Measurements from ENCODE around the gene NLRC5.

Gene NLRC5, protein sequence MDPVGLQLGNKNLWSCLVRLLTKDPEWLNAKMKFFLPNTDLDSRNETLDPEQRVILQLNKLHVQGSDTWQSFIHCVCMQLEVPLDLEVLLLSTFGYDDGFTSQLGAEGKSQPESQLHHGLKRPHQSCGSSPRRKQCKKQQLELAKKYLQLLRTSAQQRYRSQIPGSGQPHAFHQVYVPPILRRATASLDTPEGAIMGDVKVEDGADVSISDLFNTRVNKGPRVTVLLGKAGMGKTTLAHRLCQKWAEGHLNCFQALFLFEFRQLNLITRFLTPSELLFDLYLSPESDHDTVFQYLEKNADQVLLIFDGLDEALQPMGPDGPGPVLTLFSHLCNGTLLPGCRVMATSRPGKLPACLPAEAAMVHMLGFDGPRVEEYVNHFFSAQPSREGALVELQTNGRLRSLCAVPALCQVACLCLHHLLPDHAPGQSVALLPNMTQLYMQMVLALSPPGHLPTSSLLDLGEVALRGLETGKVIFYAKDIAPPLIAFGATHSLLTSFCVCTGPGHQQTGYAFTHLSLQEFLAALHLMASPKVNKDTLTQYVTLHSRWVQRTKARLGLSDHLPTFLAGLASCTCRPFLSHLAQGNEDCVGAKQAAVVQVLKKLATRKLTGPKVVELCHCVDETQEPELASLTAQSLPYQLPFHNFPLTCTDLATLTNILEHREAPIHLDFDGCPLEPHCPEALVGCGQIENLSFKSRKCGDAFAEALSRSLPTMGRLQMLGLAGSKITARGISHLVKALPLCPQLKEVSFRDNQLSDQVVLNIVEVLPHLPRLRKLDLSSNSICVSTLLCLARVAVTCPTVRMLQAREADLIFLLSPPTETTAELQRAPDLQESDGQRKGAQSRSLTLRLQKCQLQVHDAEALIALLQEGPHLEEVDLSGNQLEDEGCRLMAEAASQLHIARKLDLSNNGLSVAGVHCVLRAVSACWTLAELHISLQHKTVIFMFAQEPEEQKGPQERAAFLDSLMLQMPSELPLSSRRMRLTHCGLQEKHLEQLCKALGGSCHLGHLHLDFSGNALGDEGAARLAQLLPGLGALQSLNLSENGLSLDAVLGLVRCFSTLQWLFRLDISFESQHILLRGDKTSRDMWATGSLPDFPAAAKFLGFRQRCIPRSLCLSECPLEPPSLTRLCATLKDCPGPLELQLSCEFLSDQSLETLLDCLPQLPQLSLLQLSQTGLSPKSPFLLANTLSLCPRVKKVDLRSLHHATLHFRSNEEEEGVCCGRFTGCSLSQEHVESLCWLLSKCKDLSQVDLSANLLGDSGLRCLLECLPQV (N-terminal part only)

GRCh38 chr16:56988948-56989945 is at the start of gene NLRC5:
Gene NLRC5 (plus strand): TSS chr16:56989557. CDS start chr16:57020713, 31,156 bp downstream.
- peak; percentile 76 to 88 for DNase-seq (ENCODE audit: extremely low read depth in 1 of 2, low read depth in 1 of 2)

DNA sequence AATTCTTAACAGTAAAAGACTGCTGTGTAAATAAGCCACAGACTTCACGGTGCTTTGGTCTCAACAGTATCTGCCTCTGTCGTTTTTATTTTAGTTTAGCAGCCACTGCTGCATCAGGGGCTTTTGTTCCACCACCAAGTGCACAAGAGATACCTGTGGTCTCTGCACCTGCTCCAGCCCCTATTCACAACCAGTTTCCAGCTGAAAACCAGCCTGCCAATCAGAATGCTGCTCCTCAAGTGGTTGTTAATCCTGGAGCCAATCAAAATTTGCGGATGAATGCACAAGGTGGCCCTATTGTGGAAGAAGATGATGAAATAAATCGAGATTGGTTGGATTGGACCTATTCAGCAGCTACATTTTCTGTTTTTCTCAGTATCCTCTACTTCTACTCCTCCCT is 49.6 kb upstream of the NLRC5 start:
- DNase-seq (ENCODE audit: extremely low read depth in 1 of 2, low read depth in 1 of 2) = no peak

- DNase-seq (ENCODE audit: extremely low read depth in 1 of 2, low read depth in 1 of 2) = no peak
Observed at GRCh38 chr16:56941092-56941491, 48.3 kb upstream of the NLRC5 start.

DNA sequence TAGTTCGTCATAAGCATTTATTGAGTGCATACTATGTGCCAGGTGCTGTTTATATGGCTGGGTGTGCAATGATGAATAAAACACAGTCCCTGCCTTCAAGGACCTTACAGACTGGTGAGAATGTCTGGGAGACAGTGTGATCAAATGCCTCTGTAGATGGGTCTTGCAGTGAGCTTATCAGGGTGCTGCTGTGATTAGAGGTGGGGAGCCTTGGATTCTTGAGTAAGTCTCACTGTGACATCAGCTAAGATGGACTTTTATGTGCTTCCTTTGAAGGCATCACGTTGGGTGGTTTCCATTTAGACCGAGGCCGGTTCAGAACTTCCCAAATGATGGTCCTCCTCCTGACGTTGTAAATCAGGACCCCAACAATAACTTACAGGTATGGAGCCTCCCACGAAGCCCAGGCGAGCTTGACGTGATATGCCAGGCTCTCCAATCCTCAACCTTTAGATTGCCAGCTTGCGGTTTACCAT is 47.5 kb upstream of the NLRC5 start:
- no peak for DNase-seq (ENCODE audit: extremely low read depth in 1 of 2, low read depth in 1 of 2)

GRCh38 chr16:56943761-56944375 is 45.5 kb upstream of the NLRC5 start:
- no peak for DNase-seq (ENCODE audit: extremely low read depth in 1 of 2, low read depth in 1 of 2)

- DNase-seq (ENCODE audit: extremely low read depth in 1 of 2, low read depth in 1 of 2) = no peak
Observed at GRCh38 chr16:56944954-56945839, 44.2 kb upstream of the NLRC5 start.

DNA sequence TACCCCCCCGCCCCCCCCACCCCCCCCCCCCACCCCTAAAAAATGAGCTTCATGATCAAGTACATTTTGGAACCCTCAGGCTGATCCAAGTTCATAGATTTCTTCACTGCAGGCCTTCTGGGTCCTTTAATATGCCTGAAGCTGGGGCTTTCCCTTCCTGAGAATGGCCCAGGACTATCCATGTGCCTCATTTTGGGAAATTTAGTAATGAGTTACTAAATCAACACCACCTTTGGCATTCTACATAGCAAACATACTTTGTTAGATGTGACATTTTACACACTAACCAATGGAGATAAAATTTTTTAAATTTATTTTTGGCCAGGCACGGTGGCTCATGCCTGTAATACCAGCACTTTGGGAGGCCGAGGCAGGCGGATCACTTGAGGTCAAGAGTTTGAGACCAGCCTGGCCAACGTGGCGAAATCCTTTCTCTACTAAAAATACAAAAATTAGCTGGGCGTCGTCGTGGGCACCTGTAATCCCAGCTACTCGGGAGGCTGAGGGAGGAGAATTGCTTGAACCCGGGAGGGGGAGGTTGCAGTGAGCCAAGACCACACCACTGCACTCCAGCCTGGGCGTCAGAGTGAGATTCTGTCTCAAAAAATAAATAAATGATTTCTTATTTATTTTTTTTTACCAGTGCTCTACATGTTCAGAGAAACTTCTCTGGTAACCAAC is 43.4 kb upstream of the NLRC5 start:
- no peak for DNase-seq (ENCODE audit: extremely low read depth in 1 of 2, low read depth in 1 of 2)

DNA sequence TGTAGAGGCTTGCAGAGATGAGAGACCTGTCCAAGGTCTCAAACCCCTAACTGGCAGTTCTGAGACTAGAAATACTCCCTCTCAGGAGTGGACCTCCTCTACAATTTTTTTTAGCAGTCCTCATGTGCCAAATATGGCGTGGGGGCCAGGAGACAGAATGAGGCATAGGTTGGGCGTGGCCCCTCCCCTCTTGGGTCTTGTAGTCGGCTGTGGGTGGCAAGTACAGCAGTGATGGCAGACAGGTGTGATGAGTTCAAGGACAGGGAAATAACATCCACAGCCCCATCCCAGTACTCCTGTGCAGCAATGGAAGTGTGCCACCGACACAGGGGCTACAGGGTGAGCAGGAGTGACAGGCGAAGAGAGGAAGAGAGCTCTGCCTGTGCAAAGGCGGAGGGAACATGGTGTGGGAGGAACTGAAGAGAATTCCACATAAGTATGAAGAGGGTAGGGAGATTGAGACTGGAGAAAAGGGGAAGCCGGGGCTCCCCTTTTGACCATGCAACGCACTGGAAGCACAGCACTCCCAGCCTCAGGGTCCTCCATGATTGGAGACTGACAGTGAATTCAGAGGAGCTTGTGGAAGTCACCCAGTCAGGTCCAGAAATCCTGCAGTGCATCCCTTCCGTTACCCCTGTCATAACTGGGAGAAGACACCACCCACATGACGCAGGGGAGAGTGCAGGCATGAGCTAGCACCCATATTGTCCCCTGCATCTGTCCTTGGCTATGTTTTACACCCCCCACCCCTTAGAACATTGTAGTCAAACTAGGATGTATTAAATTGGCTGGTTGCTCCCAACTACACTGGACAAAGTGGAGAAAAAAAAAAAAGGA is 42.4 kb upstream of the NLRC5 start:
- DNase-seq (ENCODE audit: extremely low read depth in 1 of 2, low read depth in 1 of 2) = no peak

DNA sequence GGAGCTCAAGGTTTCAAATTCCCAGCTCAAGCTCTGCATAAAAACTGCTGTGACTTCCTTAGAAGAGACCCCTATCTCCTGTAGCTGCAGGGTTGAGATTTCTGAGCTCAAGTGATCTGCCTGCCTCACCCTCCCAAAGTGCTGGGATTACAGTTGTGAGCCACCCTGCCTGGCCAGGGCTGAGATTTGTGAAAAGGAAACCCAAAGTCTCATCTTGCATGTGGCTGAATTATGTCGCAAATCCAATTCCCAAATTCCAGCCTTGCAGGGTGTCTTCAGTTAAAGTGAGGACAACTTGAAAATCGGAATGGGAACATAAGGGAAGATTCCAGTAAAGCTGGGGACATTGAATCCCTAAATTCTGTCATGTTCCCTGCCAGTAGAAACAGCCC is 41.8 kb upstream of the NLRC5 start:
- DNase-seq (ENCODE audit: extremely low read depth in 1 of 2, low read depth in 1 of 2) = no peak

DNA sequence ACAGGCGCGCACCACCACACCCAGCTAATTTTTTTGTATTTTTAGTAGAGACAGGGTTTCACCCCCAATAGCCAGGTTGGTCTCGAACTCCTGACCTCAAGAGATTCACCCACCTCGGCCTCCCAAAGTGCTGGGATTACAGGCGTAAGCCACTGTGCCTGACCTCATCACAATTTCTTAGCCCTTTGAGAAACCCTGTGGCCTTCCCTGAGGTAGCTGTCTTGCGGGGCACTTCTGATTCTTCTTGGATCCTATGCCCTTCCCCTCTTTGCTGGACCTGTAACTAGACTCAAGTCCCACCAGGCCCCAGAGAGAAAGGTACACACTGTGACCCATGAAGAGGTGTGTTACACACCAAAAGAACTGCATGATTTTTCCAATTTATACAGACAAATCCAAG is 41.1 kb upstream of the NLRC5 start:
- DNase-seq (ENCODE audit: extremely low read depth in 1 of 2, low read depth in 1 of 2) = no peak

GRCh38 chr16:56950051-56950450 is 39.3 kb upstream of the NLRC5 start:
- no peak for DNase-seq (ENCODE audit: extremely low read depth in 1 of 2, low read depth in 1 of 2)

DNA sequence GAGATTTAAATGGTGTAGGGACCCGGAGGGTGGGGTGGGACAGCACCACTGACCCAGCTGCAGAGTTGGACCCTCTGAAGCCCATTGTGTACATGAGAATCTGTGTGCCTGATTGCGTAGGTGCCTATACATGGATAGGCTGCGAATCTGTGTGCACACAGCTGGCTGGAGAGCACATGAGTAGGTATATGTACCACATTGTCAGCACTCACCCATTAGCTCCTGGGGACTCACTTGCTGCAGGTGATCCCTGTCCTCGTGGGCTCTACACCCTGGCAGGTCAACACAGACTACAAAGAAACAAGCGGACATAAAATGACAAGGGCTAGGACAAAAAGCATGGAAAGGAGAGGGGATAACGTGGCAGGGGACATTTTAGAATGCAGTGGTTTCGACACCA is 38.9 kb upstream of the NLRC5 start:
- DNase-seq (ENCODE audit: extremely low read depth in 1 of 2, low read depth in 1 of 2) = no peak

DNA sequence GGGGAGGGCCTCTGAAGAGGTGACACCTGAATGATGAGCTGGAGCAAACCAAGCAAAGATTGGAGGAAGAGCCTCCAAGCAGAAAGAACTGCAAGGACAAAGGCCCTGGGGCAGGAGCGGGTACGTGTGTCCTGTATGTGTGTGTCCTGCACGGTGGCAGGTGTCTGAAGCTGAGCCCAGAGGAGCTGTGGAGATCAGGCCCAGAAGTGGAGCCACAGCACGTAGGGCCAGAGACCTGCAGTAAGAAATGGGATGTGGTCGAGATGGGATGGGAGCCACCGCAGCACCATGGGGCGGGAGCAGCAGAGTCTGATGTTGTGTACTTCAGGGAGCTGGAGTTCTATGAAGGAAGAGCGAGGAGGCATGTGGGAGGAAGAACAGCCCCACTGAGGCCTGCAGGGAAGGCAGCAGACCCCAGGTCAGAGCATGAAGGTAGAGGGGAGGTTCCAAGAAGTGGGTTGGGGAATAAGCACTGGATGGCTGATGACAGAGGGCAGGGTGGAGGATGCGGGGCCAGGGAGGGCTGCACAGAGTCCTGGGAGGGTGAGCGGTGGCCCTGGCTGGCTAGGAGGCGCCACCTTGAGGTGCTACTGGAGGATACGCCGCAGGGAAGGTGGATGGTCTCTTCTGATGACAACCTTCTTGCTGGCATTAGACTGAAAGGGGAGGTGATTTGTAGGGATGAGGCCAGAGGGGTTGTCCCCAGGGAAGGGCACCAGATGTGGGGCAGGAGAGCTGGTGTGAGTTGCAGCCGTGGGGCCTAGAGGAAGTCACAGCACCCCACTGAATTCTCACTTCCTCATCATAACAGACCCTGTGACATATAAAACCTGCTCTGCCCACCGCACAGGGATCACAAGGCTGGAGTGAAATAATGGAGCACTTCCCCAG is 38.2 kb upstream of the NLRC5 start:
- peak in 1 of 2 donors; percentile 56 for DNase-seq (ENCODE audit: extremely low read depth in 1 of 2, low read depth in 1 of 2)

GRCh38 chr16:56953006-56953405 is 36.4 kb upstream of the NLRC5 start:
- no peak for DNase-seq (ENCODE audit: extremely low read depth in 1 of 2, low read depth in 1 of 2)

- DNase-seq (ENCODE audit: extremely low read depth in 1 of 2, low read depth in 1 of 2) = no peak
Observed at GRCh38 chr16:56956076-56956475, 33.3 kb upstream of the NLRC5 start.

DNA sequence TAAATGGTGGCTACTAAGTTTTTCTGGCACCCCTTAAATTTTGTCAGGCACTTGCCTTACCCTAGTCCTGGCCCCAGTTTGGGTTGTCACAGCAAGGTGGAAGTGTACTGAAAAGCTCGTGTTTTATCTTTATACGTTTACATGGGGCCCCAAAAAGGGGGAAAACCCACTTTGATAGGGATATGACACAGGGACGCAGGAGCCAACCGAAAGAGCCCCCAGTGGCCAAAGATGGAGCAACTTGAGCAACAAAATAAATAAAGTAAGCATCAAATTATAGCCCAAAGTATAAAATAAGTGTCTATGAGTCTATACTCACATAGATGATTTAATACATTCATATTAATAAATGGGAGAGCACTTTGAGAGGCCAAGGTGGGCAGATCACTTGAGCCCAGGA is 32.6 kb upstream of the NLRC5 start:
- DNase-seq (ENCODE audit: extremely low read depth in 1 of 2, low read depth in 1 of 2) = no peak
